B cell (primary cell): Measurements from ENCODE around the gene ACAP3. TPM values are rescaled to one million over a fixed set of nuclear protein-coding genes. Genes with fewer than 3 reads are reported as not detected.

Source experiments
- ATAC-seq: fragments of 200-7000 bp; cut with Tn5 transposase; one replicate; pipeline ENCODE4 v1.10.0; 2021; ENCODE audit warnings: low read depth, mild to moderate bottlenecking, moderate number of reproducible peaks, moderate library complexity
- CTCF ChIA-PET: fragments of 350-600 bp; sonication (Branson Sonifier 250); formaldehyde crosslinking; loops from one replicate; lab custom pipeline; 2021; ENCODE audit warnings: antibody characterized with exemption, inconsistent platforms; lab: Charles Lee
- POLR2A ChIA-PET: fragments of 350-600 bp; sonication (Branson Sonifier 250); formaldehyde crosslinking; loops from one replicate; lab custom pipeline; 2021; ENCODE audit warnings: antibody characterized with exemption; lab: Charles Lee
- DNase-seq: peaks from one replicate; pipeline ENCODE4 v3.0.0; 2013
- H2AFZ ChIP-seq: 2 replicates; pipeline ENCODE4 v1.6.1; 2012; ENCODE audit warnings: mild to moderate bottlenecking, low read depth, low read length; ENCODE audit not compliant: insufficient read depth, poor library complexity, severe bottlenecking
- H3K27ac ChIP-seq, 2 donors: 1 replicate in 1 of 2; 2 replicates in 1 of 2; pipeline ENCODE4 v1.5.1; 2012 to 2013; ENCODE audit warnings: low read length in 2 of 2, mild to moderate bottlenecking in 2 of 2, moderate library complexity in 1 of 2
- H3K27me3 ChIP-seq, 4 experiments: fragments of 200-600 bp in 1 of 4; sonication (generic) in 1 of 4; replicated peaks in 1 of 4; 1 replicate in 2 of 4; 2 replicates in 2 of 4; pipeline versions ENCODE4 v1.6.1 to v1.7.0; 2013 to 2016; ENCODE audit warnings: low read length in 3 of 4, mild to moderate bottlenecking in 2 of 4, mixed read lengths in 1 of 4, moderate library complexity in 1 of 4; ENCODE audit not compliant: insufficient read depth in 4 of 4, control insufficient read depth in 3 of 4; ENCODE audit errors: control extremely low read depth in 1 of 4
- H3K36me3 ChIP-seq, 2 experiments: replicated peaks in 1 of 2; 1 replicate in 1 of 2; 2 replicates in 1 of 2; pipeline versions ENCODE4 v1.6.1 to v1.7.1; 2013; ENCODE audit warnings: low read length in 1 of 2; ENCODE audit not compliant: insufficient read depth in 2 of 2, control insufficient read depth in 1 of 2; ENCODE audit errors: control extremely low read depth in 1 of 2, extremely low read depth in 1 of 2
- H3K4me1 ChIP-seq, 2 donors: fragments of 200-600 bp in 1 of 2; sonication (generic) in 1 of 2; 1 replicate in 1 of 2; 2 replicates in 1 of 2; pipeline versions ENCODE4 v1.5.1 to v1.6.1; 2013 to 2017; ENCODE audit warnings: low read length in 2 of 2; ENCODE audit not compliant: control insufficient read depth in 2 of 2, insufficient read depth in 2 of 2
- H3K4me2 ChIP-seq: replicated peaks from 2 replicates; pipeline ENCODE3; 2012; ENCODE audit warnings: mild to moderate bottlenecking, low read depth, low read length; ENCODE audit not compliant: poor library complexity, severe bottlenecking
- H3K4me3 ChIP-seq, 5 experiments: fragments of 200-600 bp in 1 of 5; sonication (generic) in 1 of 5; 1 replicate in 3 of 5; 2 replicates in 2 of 5; pipeline versions ENCODE4 v1.5.1 to v1.7.0; 2011 to 2016; ENCODE audit warnings: low read length in 4 of 5, mild to moderate bottlenecking in 4 of 5, low read depth in 2 of 5, control low read depth in 1 of 5, moderate library complexity in 1 of 5; ENCODE audit not compliant: insufficient read depth in 1 of 5; ENCODE audit errors: control extremely low read depth in 1 of 5, extremely low read depth in 1 of 5
- H3K79me2 ChIP-seq: fragments of 200-600 bp; sonication (generic); one replicate; pipeline ENCODE4 v1.6.0; 2016; ENCODE audit warnings: low read length; ENCODE audit not compliant: control insufficient read depth, insufficient read depth
- H3K9ac ChIP-seq: fragments of 200-600 bp; sonication (generic); 2 replicates; pipeline ENCODE4 v1.6.1; 2017; ENCODE audit warnings: mild to moderate bottlenecking, low read length, moderate library complexity
- H3K9me3 ChIP-seq, 3 donors: one replicate each; pipeline versions ENCODE4 v1.6.1 to v1.7.1; 2013; ENCODE audit warnings: low read length in 2 of 3; ENCODE audit not compliant: control insufficient read depth in 2 of 3, insufficient read depth in 1 of 3; ENCODE audit errors: control extremely low read depth in 1 of 3
- H4K20me1 ChIP-seq: 2 replicates; pipeline ENCODE4 v1.6.0; 2012; ENCODE audit warnings: mild to moderate bottlenecking, low read length; ENCODE audit not compliant: insufficient read depth, control insufficient read depth, poor library complexity, severe bottlenecking
- H3K27ac Mint-ChIP-seq: one replicate; pipeline ENCODE4 v1.8.0; 2021; ENCODE audit warnings: mixed read lengths
- H3K27me3 Mint-ChIP-seq: one replicate; pipeline ENCODE4 v1.8.0; 2021; ENCODE audit warnings: mixed read lengths
- H3K4me1 Mint-ChIP-seq: one replicate; pipeline ENCODE4 v1.8.0; 2021; ENCODE audit warnings: mixed read lengths
- H3K4me3 Mint-ChIP-seq: one replicate; pipeline ENCODE4 v1.8.0; 2021; ENCODE audit warnings: mixed read lengths
- H3K9me3 Mint-ChIP-seq: one replicate; pipeline ENCODE4 v1.8.0; 2022; ENCODE audit warnings: mixed read lengths; ENCODE audit not compliant: insufficient read depth
- CTCF ChIP-seq: fragments of 200-600 bp; IDR thresholded peaks from one replicate; pipeline ENCODE4 v1.8.0; 2022; ENCODE audit warnings: antibody characterized with exemption, mild to moderate bottlenecking
- EZH2 ChIP-seq: IDR thresholded peaks from 2 replicates; pipeline ENCODE4 v1.6.1; 2012; ENCODE audit warnings: borderline replicate concordance, low read depth, mild to moderate bottlenecking, moderate library complexity, low read length; ENCODE audit not compliant: insufficient read depth, poor library complexity, severe bottlenecking
- WGBS: methylation state at CpG from one replicate; pipeline ENCODE4 v1.1.5; 2013; ENCODE audit warnings: missing lambda C conversion rate; ENCODE audit not compliant: insufficient coverage; 5-methylcytosine and 5-hydroxymethylcytosine counted together
- intact Hi-C: fragments of 100-400 bp; cut with micrococcal nuclease; formaldehyde crosslinking; loops from one replicate; pipeline ENCODE4 v1.10.0; 2022
- polyA plus RNA-seq: library from polyadenylated mRNA; depleted of rRNA; stranded (reverse); fragments of >200 nt; gene quantifications from 2 replicates; pipeline ENCODE4 v1.2.3, GENCODE V29; 2012
- total RNA-seq, 2 donors: library from RNA; stranded (reverse); fragments of 120-200 nt in 1 of 2; gene quantifications; 1 replicate in 1 of 2; 2 replicates in 1 of 2; pipeline versions ENCODE4 v1.2.3 to v1.2.4, GENCODE V29; 2013 to 2022

Gene ACAP3
- total and polyA plus RNA-seq, 2 donors (not counting 1 experiment from before 2014, with no cell fraction given): 40.7 to 124 TPM

- no peaks in the 10 kb centered on the region for H3K9me3 Mint-ChIP-seq
- H3K27me3 ChIP-seq: peaks cover 0 to 3% (median 0%) of the 10 kb centered on the region in 4 experiments
- no peak overlapping the region for H3K4me3 ChIP-seq
- H3K36me3 ChIP-seq: no peaks in the 10 kb centered on the region
- peaks cover 41% of the 10 kb centered on the region for H4K20me1 ChIP-seq
- H3K9me3 ChIP-seq: no peaks in the 10 kb centered on the region
- TF ChIP-seq CTCF (no peak), EZH2 (no peak)
- H3K4me3 Mint-ChIP-seq: peak overlapping the region; percentile 54
- WGBS: 97% methylated on average over 9 of the region's 10 CpGs
- H3K4me2 ChIP-seq: no peak overlapping the region
- H3K27me3 Mint-ChIP-seq: no peaks in the 10 kb centered on the region
- peaks cover 15% of the 10 kb centered on the region for H3K4me1 Mint-ChIP-seq
- POLR2A ChIA-PET: no interaction called here
- CTCF ChIA-PET: interaction anchor here (1.3 kb wide), 1 partner anchor 23 kb away, joined by 3 read pairs; no protein-coding TSS in a partner anchor
- H3K4me1 ChIP-seq: peaks cover 6 to 16% of the 10 kb centered on the region in 2 donors
- H3K79me2 ChIP-seq: peaks cover 34% of the 10 kb centered on the region
- intact Hi-C loops: no loop called here
- no peak overlapping the region for H3K9ac ChIP-seq
- no peak overlapping the region for H2AFZ ChIP-seq
- ATAC-seq: no peak
- DNase-seq: no peak
- no peak overlapping the region for H3K27ac Mint-ChIP-seq
- no peak overlapping the region for H3K27ac ChIP-seq
Observed at GRCh38 chr1:1346501-1346890, 38.8 kb upstream of the ACAP3 start.

GRCh38 chr1:1345860-1346500, 38.2 kb upstream of the ACAP3 start:
- intact Hi-C loops: no loop called here
- DNase-seq (no peak), ATAC-seq (no peak)
- Mint-ChIP-seq H3K4me3 (peak overlapping the region; percentile 13), H3K9me3 (no peaks in the 10 kb centered on the region), H3K27ac (no peak overlapping the region), H3K27me3 (no peaks in the 10 kb centered on the region), H3K4me1 (peaks cover 15% of the 10 kb centered on the region)
- CTCF ChIA-PET: interaction anchor here (1.3 kb wide), 1 partner anchor 23 kb away, joined by 3 read pairs; no protein-coding TSS in a partner anchor
- no peak overlapping the region for H3K27ac ChIP-seq
- WGBS: 98% methylated on average over 12 of the region's 12 CpGs
- POLR2A ChIA-PET: no interaction called here
- H3K9me3 ChIP-seq: peaks cover 0 to 3% (median 0%) of the 10 kb centered on the region in 3 donors
- no peak overlapping the region for H3K4me2 ChIP-seq
- no peak overlapping the region for H3K9ac ChIP-seq
- peaks cover 34% of the 10 kb centered on the region for H3K79me2 ChIP-seq
- no peak overlapping the region for H3K4me3 ChIP-seq
- H3K36me3 ChIP-seq: no peaks in the 10 kb centered on the region
- H3K27me3 ChIP-seq: no peaks in the 10 kb centered on the region
- H4K20me1 ChIP-seq: peaks cover 41% of the 10 kb centered on the region
- TF ChIP-seq EZH2 (no peak), CTCF (no peak)
- H3K4me1 ChIP-seq: peaks cover 6 to 13% of the 10 kb centered on the region in 2 donors
- H2AFZ ChIP-seq: no peak overlapping the region
